Activated T-cell treated with anti-CD3 and anti-CD28 coated beads, Interleukin-2, amount 50 U/mL, for 4 hours (primary cell): Measurements from ENCODE around the gene KIF1A. TPM values are rescaled to one million over a fixed set of nuclear protein-coding genes. Genes with fewer than 3 reads are reported as not detected.
"Not testable (repeated sequence)": the region's sequence is repeated elsewhere in the genome, so short reads cannot be mapped to it uniquely, and the experiment has no call there.

Source experiments
- ATAC-seq, 2 donors: fragments of 200-7000 bp; cut with Tn5 transposase; one replicate each; pipeline ENCODE4 v1.10.0; 2021
- DNase-seq: peaks from one replicate; pipeline ENCODE4 v3.0.0-alpha.2; 2020
- H3K27me3 Mint-ChIP-seq: one replicate; pipeline ENCODE4 v1.8.0; 2021; ENCODE audit warnings: low read depth, mixed read lengths
- H3K36me3 Mint-ChIP-seq: one replicate; pipeline ENCODE4 v1.8.0; 2022; ENCODE audit warnings: mixed read lengths; ENCODE audit not compliant: insufficient read depth
- H3K4me1 Mint-ChIP-seq: one replicate; pipeline ENCODE4 v1.8.0; 2021; ENCODE audit warnings: low read depth, mixed read lengths
- H3K4me3 Mint-ChIP-seq: one replicate; pipeline ENCODE4 v1.8.0; 2021; ENCODE audit warnings: mild to moderate bottlenecking, moderate library complexity, mixed read lengths
- H3K9me3 Mint-ChIP-seq: one replicate; pipeline ENCODE4 v1.8.0; 2021; ENCODE audit warnings: mixed read lengths
- total RNA-seq, 3 donors: library from RNA; stranded (reverse); gene quantifications; one replicate each; pipeline ENCODE4 v1.2.1, GENCODE V29; 2021

The KIF1A gene
- total RNA-seq, 3 donors from 2014 or later = 2.5 to 4.5 (median 3.1) TPM

- not testable (repeated sequence) for H3K36me3 Mint-ChIP-seq, H3K4me3 Mint-ChIP-seq, DNase-seq, ATAC-seq, H3K27me3 Mint-ChIP-seq, H3K9me3 Mint-ChIP-seq, H3K4me1 Mint-ChIP-seq
Measured at GRCh38 chr2:240696469-240696868, 123.5 kb downstream of the KIF1A start.

- not testable (repeated sequence) for H3K36me3 Mint-ChIP-seq, H3K4me1 Mint-ChIP-seq, H3K27me3 Mint-ChIP-seq, ATAC-seq, H3K4me3 Mint-ChIP-seq, DNase-seq, H3K9me3 Mint-ChIP-seq
Measured at GRCh38 chr2:240695593-240695992, 124.4 kb downstream of the KIF1A start.

- H3K4me3 Mint-ChIP-seq, DNase-seq, H3K36me3 Mint-ChIP-seq, H3K27me3 Mint-ChIP-seq, H3K9me3 Mint-ChIP-seq, ATAC-seq, H3K4me1 Mint-ChIP-seq: not testable (repeated sequence)
Measured at GRCh38 chr2:240694304-240694703, 125.7 kb downstream of the KIF1A start.

GRCh38 chr2:240692583-240693561 lies 127.1 kb downstream of the KIF1A start:
- not testable (repeated sequence) for H3K4me1 Mint-ChIP-seq, H3K27me3 Mint-ChIP-seq

GRCh38 chr2:240691631-240692420 lies 128.2 kb downstream of the KIF1A start, which contains the start of gene AQP12A:
Gene AQP12A, plus strand, starts transcription at chr2:240691866. Its CDS starts 48 bp downstream, at chr2:240691914.
- not testable (repeated sequence) for ATAC-seq, H3K27me3 Mint-ChIP-seq, H3K4me3 Mint-ChIP-seq, H3K4me1 Mint-ChIP-seq, H3K9me3 Mint-ChIP-seq, DNase-seq, H3K36me3 Mint-ChIP-seq

More at GRCh38 chr2:240692583-240693561, 127.1 kb downstream of the KIF1A start:
- not testable (repeated sequence) for H3K9me3 Mint-ChIP-seq, H3K4me3 Mint-ChIP-seq, DNase-seq, H3K36me3 Mint-ChIP-seq, ATAC-seq

GRCh38 chr2:240691075-240691427 lies 129.0 kb downstream of the KIF1A start:
- not testable (repeated sequence) for ATAC-seq

GRCh38 chr2:240690421-240691074 lies 129.5 kb downstream of the KIF1A start:
- not testable (repeated sequence) for DNase-seq, H3K9me3 Mint-ChIP-seq, H3K36me3 Mint-ChIP-seq, H3K4me1 Mint-ChIP-seq, H3K27me3 Mint-ChIP-seq
- H3K4me3 Mint-ChIP-seq = peak overlapping the region; percentile 6
- peak in 1 of 2 donors; percentile 40 for ATAC-seq

More at GRCh38 chr2:240691075-240691427, 129.0 kb downstream of the KIF1A start:
- not testable (repeated sequence) for H3K9me3 Mint-ChIP-seq, H3K27me3 Mint-ChIP-seq, DNase-seq, H3K36me3 Mint-ChIP-seq, H3K4me1 Mint-ChIP-seq, H3K4me3 Mint-ChIP-seq

- no peaks in the 10 kb centered on the region for H3K27me3 Mint-ChIP-seq
- DNase-seq (no peak), ATAC-seq (no peak)
- H3K36me3 Mint-ChIP-seq = no peaks in the 10 kb centered on the region
- H3K4me3 Mint-ChIP-seq = no peak overlapping the region
- H3K4me1 Mint-ChIP-seq = peaks cover 4% of the 10 kb centered on the region
- H3K9me3 Mint-ChIP-seq = no peaks in the 10 kb centered on the region
Measured at GRCh38 chr2:240689975-240690374, 130.0 kb downstream of the KIF1A start.

- DNase-seq = no peak
Measured at GRCh38 chr2:240688553-240688919, 131.5 kb downstream of the KIF1A start.

GRCh38 chr2:240687741-240688552 lies 132.1 kb downstream of the KIF1A start:
- no peak for DNase-seq
- peaks cover 7% of the 10 kb centered on the region for H3K4me1 Mint-ChIP-seq
- no peaks in the 10 kb centered on the region for H3K9me3 Mint-ChIP-seq
- no peaks in the 10 kb centered on the region for H3K36me3 Mint-ChIP-seq
- ATAC-seq = no peak
- no peak overlapping the region for H3K4me3 Mint-ChIP-seq
- no peaks in the 10 kb centered on the region for H3K27me3 Mint-ChIP-seq

More at GRCh38 chr2:240688553-240688919, 131.5 kb downstream of the KIF1A start:
- no peak for ATAC-seq
- Mint-ChIP-seq H3K4me1 (peaks cover 7% of the 10 kb centered on the region), H3K36me3 (no peaks in the 10 kb centered on the region), H3K9me3 (no peaks in the 10 kb centered on the region), H3K4me3 (no peak overlapping the region), H3K27me3 (no peaks in the 10 kb centered on the region)

- Mint-ChIP-seq H3K4me1 (peaks cover 7% of the 10 kb centered on the region), H3K9me3 (no peaks in the 10 kb centered on the region), H3K4me3 (no peak overlapping the region), H3K36me3 (no peaks in the 10 kb centered on the region), H3K27me3 (no peaks in the 10 kb centered on the region)
- DNase-seq (no peak), ATAC-seq (no peak)
Measured at GRCh38 chr2:240687045-240687740, 132.8 kb downstream of the KIF1A start.

- DNase-seq = no peak
- no peak overlapping the region for H3K4me3 Mint-ChIP-seq
- H3K9me3 Mint-ChIP-seq = no peaks in the 10 kb centered on the region
- no peaks in the 10 kb centered on the region for H3K36me3 Mint-ChIP-seq
- no peaks in the 10 kb centered on the region for H3K27me3 Mint-ChIP-seq
- peaks cover 7% of the 10 kb centered on the region for H3K4me1 Mint-ChIP-seq
- no peak for ATAC-seq
Measured at GRCh38 chr2:240686460-240686859, 133.6 kb downstream of the KIF1A start.

GRCh38 chr2:240685771-240686371 lies 134.1 kb downstream of the KIF1A start:
- H3K36me3 Mint-ChIP-seq = no peaks in the 10 kb centered on the region
- H3K4me1 Mint-ChIP-seq = peaks cover 5% of the 10 kb centered on the region
- no peaks in the 10 kb centered on the region for H3K27me3 Mint-ChIP-seq
- no peak for DNase-seq
- no peaks in the 10 kb centered on the region for H3K9me3 Mint-ChIP-seq
- H3K4me3 Mint-ChIP-seq = no peak overlapping the region
- ATAC-seq = no peak
